CD1c-positive myeloid dendritic cell (primary cell): Measurements from ENCODE around the gene FARS2.
"Not testable (repeated sequence)": the region's sequence is repeated elsewhere in the genome, so short reads cannot be mapped to it uniquely, and the experiment has no call there.

Experiments
- DNase-seq: peaks from one replicate; pipeline ENCODE4 v3.0.0-alpha.2; 2016; ENCODE audit errors: extremely low spot score

FARS2 gene

GRCh38 chr6:5665667-5666066 lies 404.4 kb downstream of the FARS2 start:
- no peak for DNase-seq

GRCh38 chr6:5666695-5667094 lies 405.4 kb downstream of the FARS2 start:
- no peak for DNase-seq

- no peak for DNase-seq
Observed at GRCh38 chr6:5667737-5668136, 406.4 kb downstream of the FARS2 start.

- no peak for DNase-seq
Observed at GRCh38 chr6:5670381-5670780, 409.1 kb downstream of the FARS2 start.

- peak; percentile 94 for DNase-seq
Observed at GRCh38 chr6:5670811-5671561, 409.7 kb downstream of the FARS2 start.

GRCh38 chr6:5671601-5672559 lies 410.6 kb downstream of the FARS2 start:
- DNase-seq = peak; percentile 30

- DNase-seq = peak; percentile 81
Observed at GRCh38 chr6:5672581-5673011, 411.3 kb downstream of the FARS2 start.

GRCh38 chr6:5673019-5673790 lies 411.9 kb downstream of the FARS2 start:
- DNase-seq = peak; percentile 63

- no peak for DNase-seq
Observed at GRCh38 chr6:5674141-5674540, 412.8 kb downstream of the FARS2 start.

GRCh38 chr6:5674721-5675120 lies 413.4 kb downstream of the FARS2 start:
- peak; percentile 82 for DNase-seq

- DNase-seq = no peak
Observed at GRCh38 chr6:5676701-5677100, 415.4 kb downstream of the FARS2 start.

GRCh38 chr6:5677219-5678000 lies 416.1 kb downstream of the FARS2 start:
- DNase-seq = no peak

- DNase-seq = no peak
Observed at GRCh38 chr6:5679270-5679669, 418.0 kb downstream of the FARS2 start.

GRCh38 chr6:5679691-5680090 lies 418.4 kb downstream of the FARS2 start:
- peak; percentile 29 for DNase-seq

- DNase-seq = no peak
Observed at GRCh38 chr6:5680095-5680494, 418.8 kb downstream of the FARS2 start.

GRCh38 chr6:5681480-5681879 lies 420.2 kb downstream of the FARS2 start:
- DNase-seq = no peak

GRCh38 chr6:5682530-5682929 lies 421.2 kb downstream of the FARS2 start:
- no peak for DNase-seq

GRCh38 chr6:5683747-5684146 lies 422.4 kb downstream of the FARS2 start:
- DNase-seq = not testable (repeated sequence)

GRCh38 chr6:5684320-5685053 lies 423.2 kb downstream of the FARS2 start:
- DNase-seq = no peak
